MCF 10A (cell line): ENCODE results near the gene ANK2. TPM values are rescaled to one million over a fixed set of nuclear protein-coding genes. Genes with fewer than 3 reads are reported as not detected.

ENCODE experiments used
- BruUV-seq: library from RNA; stranded (reverse); fragments of 400-500 nt; replicated peaks from 2 replicates; lab custom pipeline; 2021; lab: Mats Ljungman, UMichigan
- CTCF ChIA-PET: fragments of 300-600 bp; sonication (Branson Sonifier 250); formaldehyde crosslinking; extraction: SDS; loops from one replicate; lab custom pipeline; 2021; ENCODE audit warnings: antibody characterized with exemption, inconsistent platforms; lab: Yijun Ruan, JAX
- POLR2A ChIA-PET: fragments of 300-600, 350-650 bp; sonication (Branson Sonifier 250); formaldehyde crosslinking; extraction: SDS; loops from one replicate; lab custom pipeline; 2020; ENCODE audit warnings: antibody characterized with exemption, inconsistent platforms; lab: Yijun Ruan, JAX
- DNase-seq: peaks from one replicate; pipeline ENCODE4 v3.0.0-alpha.2; 2018; ENCODE audit not compliant: unreplicated experiment
- H3K27ac Mint-ChIP-seq: one replicate; pipeline ENCODE4 v1.8.0; 2022; ENCODE audit warnings: mild to moderate bottlenecking, low read depth, mixed read lengths; ENCODE audit not compliant: unreplicated experiment
- H3K27me3 Mint-ChIP-seq: one replicate; pipeline ENCODE4 v1.8.0; 2022; ENCODE audit warnings: mixed read lengths; ENCODE audit not compliant: insufficient read depth, unreplicated experiment
- H3K36me3 Mint-ChIP-seq: one replicate; pipeline ENCODE4 v1.8.0; 2022; ENCODE audit warnings: mild to moderate bottlenecking, moderate library complexity, mixed read lengths; ENCODE audit not compliant: insufficient read depth, unreplicated experiment
- H3K4me1 Mint-ChIP-seq: one replicate; pipeline ENCODE4 v1.8.0; 2022; ENCODE audit warnings: mixed read lengths; ENCODE audit not compliant: insufficient read depth, unreplicated experiment
- H3K4me3 Mint-ChIP-seq: one replicate; pipeline ENCODE4 v1.8.0; 2022; ENCODE audit warnings: mild to moderate bottlenecking, moderate library complexity, mixed read lengths; ENCODE audit not compliant: unreplicated experiment
- H3K9me3 Mint-ChIP-seq: one replicate; pipeline ENCODE4 v1.8.0; 2022; ENCODE audit warnings: mixed read lengths; ENCODE audit not compliant: unreplicated experiment
- intact Hi-C: fragments of 100-400 bp; cut with micrococcal nuclease; formaldehyde crosslinking; loops from 2 replicates; pipeline ENCODE4 v1.14.1; 2022
- total RNA-seq: library from RNA; stranded (reverse); gene quantifications from 2 replicates; pipeline ENCODE4 v1.2.3, GENCODE V29; 2022
- TF ChIP-seq, protein P1 (sequence below): fragments of 200-600 bp; IDR thresholded peaks from one replicate; pipeline ENCODE4 v1.8.0; 2022; ENCODE audit warnings: antibody characterized with exemption, mild to moderate bottlenecking; ENCODE audit not compliant: unreplicated experiment

The ANK2 gene
- total RNA-seq, 1 experiment from 2014 or later: 37.4 TPM

DNA sequence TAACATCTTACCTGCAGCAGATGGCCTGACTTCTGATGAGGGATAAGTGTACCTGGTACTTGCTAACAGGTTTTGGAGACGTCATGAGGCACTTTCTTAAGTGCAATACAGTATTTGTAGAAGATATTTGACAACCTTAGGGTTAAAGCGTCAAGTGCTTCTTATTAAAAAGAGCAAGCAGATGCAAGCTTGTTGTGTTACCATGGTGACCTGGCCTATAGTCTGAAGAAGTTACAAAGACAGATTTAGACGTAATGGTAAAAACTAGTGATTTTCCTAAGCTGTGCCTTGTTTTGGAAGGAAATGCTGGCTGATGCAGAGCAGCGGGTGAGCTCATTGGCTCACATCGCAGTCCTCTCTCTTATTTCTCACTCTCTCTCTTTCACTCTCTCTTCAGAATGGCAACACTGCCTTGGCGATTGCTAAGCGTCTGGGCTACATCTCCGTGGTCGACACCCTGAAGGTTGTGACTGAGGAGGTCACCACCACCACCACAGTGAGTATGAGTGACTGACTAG is 243.6 kb downstream of the ANK2 start:
- intact Hi-C loops: loop anchor here (10.0 kb wide), 2 partner anchors 62 to 662 kb away; no protein-coding TSS in a partner anchor
- H3K36me3 Mint-ChIP-seq: no peaks in the 10 kb centered on the region
- ChIA-PET POLR2A (no interaction called here), CTCF (interaction anchor here (0.6 to 3.3 kb wide), 9 partner anchors 10 to 1096 kb away, joined by 3 to 10 read pairs (median 3); no protein-coding TSS in a partner anchor)
- no peak overlapping the region for H3K27ac Mint-ChIP-seq
- BruUV-seq: no TSS peak
- no peaks in the 10 kb centered on the region for H3K9me3 Mint-ChIP-seq
- TF ChIP-seq, protein P1, sequence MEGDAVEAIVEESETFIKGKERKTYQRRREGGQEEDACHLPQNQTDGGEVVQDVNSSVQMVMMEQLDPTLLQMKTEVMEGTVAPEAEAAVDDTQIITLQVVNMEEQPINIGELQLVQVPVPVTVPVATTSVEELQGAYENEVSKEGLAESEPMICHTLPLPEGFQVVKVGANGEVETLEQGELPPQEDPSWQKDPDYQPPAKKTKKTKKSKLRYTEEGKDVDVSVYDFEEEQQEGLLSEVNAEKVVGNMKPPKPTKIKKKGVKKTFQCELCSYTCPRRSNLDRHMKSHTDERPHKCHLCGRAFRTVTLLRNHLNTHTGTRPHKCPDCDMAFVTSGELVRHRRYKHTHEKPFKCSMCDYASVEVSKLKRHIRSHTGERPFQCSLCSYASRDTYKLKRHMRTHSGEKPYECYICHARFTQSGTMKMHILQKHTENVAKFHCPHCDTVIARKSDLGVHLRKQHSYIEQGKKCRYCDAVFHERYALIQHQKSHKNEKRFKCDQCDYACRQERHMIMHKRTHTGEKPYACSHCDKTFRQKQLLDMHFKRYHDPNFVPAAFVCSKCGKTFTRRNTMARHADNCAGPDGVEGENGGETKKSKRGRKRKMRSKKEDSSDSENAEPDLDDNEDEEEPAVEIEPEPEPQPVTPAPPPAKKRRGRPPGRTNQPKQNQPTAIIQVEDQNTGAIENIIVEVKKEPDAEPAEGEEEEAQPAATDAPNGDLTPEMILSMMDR: no peak
- H3K4me1 Mint-ChIP-seq: no peaks in the 10 kb centered on the region
- no peaks in the 10 kb centered on the region for H3K27me3 Mint-ChIP-seq
- H3K4me3 Mint-ChIP-seq: no peak overlapping the region
- no peak for DNase-seq

DNA sequence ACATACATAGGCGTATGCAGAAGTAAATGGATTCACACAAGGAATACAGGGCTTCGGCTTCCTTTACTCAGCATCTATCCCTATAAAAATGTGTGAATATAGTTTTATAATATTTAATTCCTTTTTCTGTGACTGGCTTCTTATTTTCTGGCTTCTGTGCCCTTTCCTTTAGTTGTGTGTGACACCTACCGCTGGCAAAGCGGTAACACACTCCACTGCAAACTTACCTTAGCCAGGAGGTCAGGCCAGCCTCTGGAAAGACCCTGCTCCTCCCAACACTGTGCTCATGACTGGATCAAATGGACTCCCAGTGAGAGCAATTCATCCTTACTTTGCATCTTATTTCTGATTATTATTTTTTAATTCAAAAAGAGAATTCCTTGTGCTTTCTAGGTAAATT is 244.2 kb downstream of the ANK2 start:
- ChIA-PET CTCF (interaction anchor here (0.7 to 3.3 kb wide), 4 partner anchors 11 to 1095 kb away, joined by 3 to 10 read pairs (median 4); no protein-coding TSS in a partner anchor), POLR2A (no interaction called here)
- Mint-ChIP-seq H3K9me3 (no peaks in the 10 kb centered on the region), H3K27me3 (no peaks in the 10 kb centered on the region), H3K4me3 (no peak overlapping the region), H3K27ac (no peak overlapping the region), H3K36me3 (no peaks in the 10 kb centered on the region), H3K4me1 (no peaks in the 10 kb centered on the region)
- BruUV-seq: no TSS peak
- intact Hi-C loops: loop anchor here (2.0 to 10.0 kb wide), 3 partner anchors 61 to 1091 kb away; no protein-coding TSS in a partner anchor
- TF ChIP-seq, protein P1: no peak
- DNase-seq: no peak

DNA sequence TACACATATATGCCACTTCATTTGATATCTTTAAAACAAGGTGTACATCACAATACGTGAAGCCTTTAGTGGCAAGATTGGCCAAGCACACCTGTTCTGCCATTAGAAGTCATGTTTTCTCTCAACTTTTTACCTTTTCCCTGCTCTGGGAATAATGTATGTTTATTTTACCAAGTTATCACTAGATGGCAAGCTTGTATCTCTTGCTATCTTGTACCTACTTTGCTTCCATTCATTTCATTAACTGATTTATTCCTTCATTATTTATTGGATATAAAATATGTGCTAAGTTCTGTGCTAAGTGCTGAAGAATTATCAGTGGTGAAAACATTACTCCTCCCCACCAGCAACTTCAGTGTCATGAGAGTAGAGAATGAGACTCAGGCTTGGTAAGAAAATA is 245.5 kb downstream of the ANK2 start:
- POLR2A ChIA-PET: no interaction called here
- TF ChIP-seq, protein P1: no peak
- H3K9me3 Mint-ChIP-seq: no peaks in the 10 kb centered on the region
- intact Hi-C loops: loop anchor here (1.0 to 10.0 kb wide), 6 partner anchors 60 to 1090 kb away; partner anchors contain the start of gene CAMK2D
- H3K36me3 Mint-ChIP-seq: no peaks in the 10 kb centered on the region
- DNase-seq: no peak
- BruUV-seq: no TSS peak
- no peak overlapping the region for H3K27ac Mint-ChIP-seq
- CTCF ChIA-PET: interaction anchor here (0.7 to 3.3 kb wide), 3 partner anchors 16 to 772 kb away, joined by 3 to 10 read pairs (median 4); no protein-coding TSS in a partner anchor
- H3K4me3 Mint-ChIP-seq: no peak overlapping the region
- no peaks in the 10 kb centered on the region for H3K4me1 Mint-ChIP-seq
- H3K27me3 Mint-ChIP-seq: no peaks in the 10 kb centered on the region

DNA sequence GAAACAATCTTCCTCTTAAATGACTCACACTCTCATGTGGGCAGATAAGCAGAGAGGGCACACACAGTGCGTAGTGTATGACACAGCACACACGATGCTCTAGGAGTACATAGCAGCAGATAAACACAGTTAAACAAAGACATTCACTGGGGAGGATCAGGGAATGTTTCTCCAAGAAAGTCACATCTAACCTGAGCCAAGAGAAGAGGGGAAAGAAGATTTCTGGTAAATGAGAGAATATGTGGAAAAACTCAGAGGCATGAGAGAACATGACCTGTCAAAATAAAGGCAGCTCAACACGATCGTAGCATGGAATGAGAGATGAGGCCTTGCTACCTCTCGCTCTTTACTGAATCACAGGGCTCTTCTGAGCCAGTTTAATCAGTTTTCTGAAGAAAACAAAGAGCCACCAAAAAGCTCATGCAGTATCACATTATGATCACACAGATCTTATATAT is 251.0 kb downstream of the ANK2 start:
- peak overlapping the region; percentile 21 for H3K27ac Mint-ChIP-seq
- peak; percentile 65 for DNase-seq
- H3K4me1 Mint-ChIP-seq: peaks cover 6% of the 10 kb centered on the region
- intact Hi-C loops: no loop called here
- TF ChIP-seq, protein P1: no peak
- CTCF ChIA-PET: interaction anchor here (0.7 to 1.0 kb wide), 4 partner anchors 22 to 1084 kb away, joined by 3 to 4 read pairs (median 3); no protein-coding TSS in a partner anchor
- TSS peak; percentile 85 for BruUV-seq
- H3K9me3 Mint-ChIP-seq: no peaks in the 10 kb centered on the region
- H3K36me3 Mint-ChIP-seq: no peaks in the 10 kb centered on the region
- no peak overlapping the region for H3K4me3 Mint-ChIP-seq
- no peaks in the 10 kb centered on the region for H3K27me3 Mint-ChIP-seq
- POLR2A ChIA-PET: interaction anchor here (0.8 kb wide), 1 partner anchor 17 kb away, joined by 3 read pairs; no protein-coding TSS in a partner anchor
